Peyer's patch (tissue), 4 donors: ENCODE measurements around the gene IER3.

ENCODE experiments used
- POLR2A ChIP-seq, 2 donors: fragments of 450-650 bp; IDR thresholded peaks; one replicate each; pipeline ENCODE4 v1.5.1; 2017; ENCODE audit warnings: antibody characterized with exemption in 2 of 2, mild to moderate bottlenecking in 2 of 2, moderate library complexity in 2 of 2
- TF ChIP-seq, protein P1 (sequence below), 6 experiments: fragments of 450-650 bp in 4 of 6; fragments of 200-600 bp in 2 of 6; sonication (generic) in 1 of 6; IDR thresholded peaks; one replicate each; pipeline ENCODE4 v1.5.1; 2017 to 2019; ENCODE audit warnings: antibody characterized with exemption in 6 of 6, mild to moderate bottlenecking in 3 of 6, moderate library complexity in 1 of 6

DNA sequence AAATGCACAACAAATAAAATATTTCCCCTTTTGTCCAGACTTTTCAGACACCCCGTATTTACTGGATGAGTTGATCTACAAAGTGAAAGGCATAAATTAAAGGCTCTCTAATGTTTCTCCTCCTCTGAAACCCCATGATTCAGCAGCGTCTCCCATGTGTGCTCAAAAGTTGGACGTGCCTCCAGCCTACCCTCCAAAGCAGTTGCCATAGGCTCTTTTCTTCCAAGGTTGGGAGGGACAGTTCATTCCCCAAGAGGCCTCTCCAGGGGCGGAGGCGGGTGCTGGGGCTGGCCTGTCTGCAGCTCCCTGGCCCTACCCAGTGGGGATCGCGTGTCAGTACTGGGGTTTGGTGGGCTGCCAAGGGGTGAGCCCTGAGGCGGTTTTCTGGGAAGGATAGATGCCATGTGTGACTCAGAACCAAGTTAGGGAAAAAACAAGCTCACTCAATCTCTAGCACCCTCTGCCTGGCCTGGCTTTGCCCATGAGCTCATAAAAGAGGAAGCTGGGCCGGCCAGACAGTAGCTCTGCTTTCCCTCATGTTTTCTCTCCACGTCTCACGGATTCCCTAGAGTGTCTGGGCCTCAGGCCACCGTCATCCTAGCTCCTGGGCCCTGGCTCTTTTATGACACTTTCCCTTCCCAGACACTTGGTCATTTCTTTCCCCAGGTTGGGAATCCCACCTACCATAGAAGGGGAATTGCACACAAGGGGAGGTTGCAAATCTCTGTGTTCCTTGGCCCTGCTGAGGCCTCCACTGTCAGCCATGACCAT is 8.0 kb upstream of the IER3 start:
- TF ChIP-seq, protein P1, sequence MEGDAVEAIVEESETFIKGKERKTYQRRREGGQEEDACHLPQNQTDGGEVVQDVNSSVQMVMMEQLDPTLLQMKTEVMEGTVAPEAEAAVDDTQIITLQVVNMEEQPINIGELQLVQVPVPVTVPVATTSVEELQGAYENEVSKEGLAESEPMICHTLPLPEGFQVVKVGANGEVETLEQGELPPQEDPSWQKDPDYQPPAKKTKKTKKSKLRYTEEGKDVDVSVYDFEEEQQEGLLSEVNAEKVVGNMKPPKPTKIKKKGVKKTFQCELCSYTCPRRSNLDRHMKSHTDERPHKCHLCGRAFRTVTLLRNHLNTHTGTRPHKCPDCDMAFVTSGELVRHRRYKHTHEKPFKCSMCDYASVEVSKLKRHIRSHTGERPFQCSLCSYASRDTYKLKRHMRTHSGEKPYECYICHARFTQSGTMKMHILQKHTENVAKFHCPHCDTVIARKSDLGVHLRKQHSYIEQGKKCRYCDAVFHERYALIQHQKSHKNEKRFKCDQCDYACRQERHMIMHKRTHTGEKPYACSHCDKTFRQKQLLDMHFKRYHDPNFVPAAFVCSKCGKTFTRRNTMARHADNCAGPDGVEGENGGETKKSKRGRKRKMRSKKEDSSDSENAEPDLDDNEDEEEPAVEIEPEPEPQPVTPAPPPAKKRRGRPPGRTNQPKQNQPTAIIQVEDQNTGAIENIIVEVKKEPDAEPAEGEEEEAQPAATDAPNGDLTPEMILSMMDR (IDR thresholded peaks at IDR 0.05): no peak
- no peak for TF ChIP-seq POLR2A (IDR thresholded peaks at IDR 0.05)
